Loucy (cell line): Measurements from ENCODE around the gene CCDC138.

Experiments
- H2AFZ ChIP-seq: fragments of 200-600 bp; sonication (generic); 2 replicates; pipeline ENCODE4 v1.6.0; 2016; ENCODE audit warnings: antibody characterized with exemption, mild to moderate bottlenecking, low read length, moderate library complexity
- H3F3A ChIP-seq: fragments of 200-600 bp; 2 replicates; pipeline ENCODE4 v1.6.0; 2016; ENCODE audit warnings: antibody characterized with exemption, low read depth, mild to moderate bottlenecking
- H3K27me3 ChIP-seq: fragments of 200-600 bp; sonication (generic); 2 replicates; pipeline ENCODE4 v1.6.1; 2014; ENCODE audit warnings: low read length, mild to moderate bottlenecking; ENCODE audit not compliant: insufficient read depth, poor library complexity, severe bottlenecking
- H3K36me3 ChIP-seq: fragments of 200-600 bp; sonication (generic); 2 replicates; pipeline ENCODE4 v1.6.1; 2016; ENCODE audit warnings: low read length; ENCODE audit not compliant: insufficient read depth
- H3K4me1 ChIP-seq: fragments of 200-600 bp; sonication (generic); 2 replicates; pipeline ENCODE4 v1.5.1; 2014; ENCODE audit warnings: low read length, mild to moderate bottlenecking; ENCODE audit not compliant: insufficient read depth, poor library complexity, severe bottlenecking
- H3K4me2 ChIP-seq: fragments of 200-600 bp; sonication (generic); 2 replicates; pipeline ENCODE4 v1.6.0; 2014; ENCODE audit warnings: antibody characterized with exemption, low read length, low read depth, mild to moderate bottlenecking; ENCODE audit not compliant: poor library complexity, severe bottlenecking
- H3K4me3 ChIP-seq: fragments of 200-600 bp; sonication (generic); 2 replicates; pipeline ENCODE4 v1.5.1; 2014; ENCODE audit warnings: low read length, mild to moderate bottlenecking, mixed read lengths; ENCODE audit not compliant: poor library complexity, severe bottlenecking
- H3K79me2 ChIP-seq: fragments of 200-600 bp; sonication (generic); 2 replicates; pipeline ENCODE4 v1.6.1; 2014; ENCODE audit warnings: low read length; ENCODE audit not compliant: insufficient read depth
- H3K9ac ChIP-seq: fragments of 200-600 bp; sonication (generic); 2 replicates; pipeline ENCODE4 v1.6.0; 2014; ENCODE audit warnings: mild to moderate bottlenecking, low read depth, low read length, moderate library complexity; ENCODE audit not compliant: poor library complexity, severe bottlenecking
- H3K9me2 ChIP-seq: fragments of 200-600 bp; sonication (generic); replicated peaks from 2 replicates; pipeline ENCODE4 v1.6.1; 2016; ENCODE audit warnings: low read depth, low read length, mixed read lengths
- H3K9me3 ChIP-seq: fragments of 200-600 bp; sonication (generic); 2 replicates; pipeline ENCODE4 v1.6.1; 2014; ENCODE audit warnings: mild to moderate bottlenecking, antibody characterized with exemption, low read length, low read depth; ENCODE audit not compliant: insufficient read depth
- H4K20me1 ChIP-seq: fragments of 200-600 bp; sonication (generic); 2 replicates; pipeline ENCODE4 v1.6.0; 2014; ENCODE audit warnings: antibody characterized with exemption, low read length, mild to moderate bottlenecking; ENCODE audit not compliant: insufficient read depth, poor library complexity, severe bottlenecking
- EZH2phosphoT487 ChIP-seq: fragments of 200-600 bp; IDR thresholded peaks from 2 replicates; pipeline ENCODE4 v1.6.1; 2018; ENCODE audit warnings: antibody characterized with exemption, mild to moderate bottlenecking, moderate library complexity, borderline replicate concordance
- TF ChIP-seq, protein P1 (sequence below): fragments of 200-600 bp; sonication (generic); conservative IDR thresholded peaks from 2 replicates; pipeline ENCODE4 v1.5.1; 2014; ENCODE audit warnings: mild to moderate bottlenecking, antibody characterized with exemption, low read length

Gene CCDC138

DNA sequence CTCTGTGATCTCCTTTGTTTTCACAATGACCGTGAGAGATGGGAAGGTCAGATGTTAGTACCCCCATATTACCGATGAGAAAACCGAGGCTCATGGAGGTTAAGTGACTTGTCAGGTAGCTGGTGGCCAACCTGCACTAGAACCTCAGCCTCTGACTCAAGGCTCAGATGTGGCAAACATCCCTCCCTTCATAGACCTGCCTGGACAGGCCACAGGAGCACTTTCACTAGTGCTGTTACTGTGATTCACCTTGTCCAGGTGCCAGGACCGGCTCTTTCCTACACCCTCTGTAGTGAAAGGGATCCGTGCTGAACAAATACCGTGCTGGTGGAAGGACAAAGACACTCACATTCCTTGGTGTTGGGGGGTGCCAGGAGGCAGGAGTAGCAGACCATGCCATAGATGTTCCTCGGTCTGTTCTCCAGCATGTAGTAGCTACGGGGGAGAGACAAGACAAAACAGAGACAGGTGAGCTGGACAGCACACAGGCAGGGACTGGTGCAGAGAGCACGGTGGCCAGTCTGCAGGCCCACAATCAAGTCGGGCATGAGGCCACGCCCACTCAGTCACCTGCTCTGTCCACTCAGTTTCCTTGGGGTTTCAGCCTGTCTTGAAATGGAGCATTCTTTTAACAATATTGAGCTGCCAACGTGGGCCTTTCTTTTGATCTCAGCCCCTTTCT is 136.6 kb downstream of the CCDC138 start:
- no peaks in the 10 kb centered on the region for H3K27me3 ChIP-seq
- H3K9me2 ChIP-seq: no peaks in the 10 kb centered on the region
- H3K9me3 ChIP-seq: no peaks in the 10 kb centered on the region
- H3K9ac ChIP-seq: no peak overlapping the region
- no peak overlapping the region for H3K4me3 ChIP-seq
- TF ChIP-seq, protein P1, sequence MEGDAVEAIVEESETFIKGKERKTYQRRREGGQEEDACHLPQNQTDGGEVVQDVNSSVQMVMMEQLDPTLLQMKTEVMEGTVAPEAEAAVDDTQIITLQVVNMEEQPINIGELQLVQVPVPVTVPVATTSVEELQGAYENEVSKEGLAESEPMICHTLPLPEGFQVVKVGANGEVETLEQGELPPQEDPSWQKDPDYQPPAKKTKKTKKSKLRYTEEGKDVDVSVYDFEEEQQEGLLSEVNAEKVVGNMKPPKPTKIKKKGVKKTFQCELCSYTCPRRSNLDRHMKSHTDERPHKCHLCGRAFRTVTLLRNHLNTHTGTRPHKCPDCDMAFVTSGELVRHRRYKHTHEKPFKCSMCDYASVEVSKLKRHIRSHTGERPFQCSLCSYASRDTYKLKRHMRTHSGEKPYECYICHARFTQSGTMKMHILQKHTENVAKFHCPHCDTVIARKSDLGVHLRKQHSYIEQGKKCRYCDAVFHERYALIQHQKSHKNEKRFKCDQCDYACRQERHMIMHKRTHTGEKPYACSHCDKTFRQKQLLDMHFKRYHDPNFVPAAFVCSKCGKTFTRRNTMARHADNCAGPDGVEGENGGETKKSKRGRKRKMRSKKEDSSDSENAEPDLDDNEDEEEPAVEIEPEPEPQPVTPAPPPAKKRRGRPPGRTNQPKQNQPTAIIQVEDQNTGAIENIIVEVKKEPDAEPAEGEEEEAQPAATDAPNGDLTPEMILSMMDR: no peak
- no peak for TF ChIP-seq EZH2phosphoT487
- H3K4me2 ChIP-seq: no peak overlapping the region
- no peaks in the 10 kb centered on the region for H3F3A ChIP-seq
- no peak overlapping the region for H2AFZ ChIP-seq
- no peaks in the 10 kb centered on the region for H3K4me1 ChIP-seq
- H3K79me2 ChIP-seq: no peaks in the 10 kb centered on the region
- H4K20me1 ChIP-seq: no peaks in the 10 kb centered on the region
- H3K36me3 ChIP-seq: no peaks in the 10 kb centered on the region

DNA sequence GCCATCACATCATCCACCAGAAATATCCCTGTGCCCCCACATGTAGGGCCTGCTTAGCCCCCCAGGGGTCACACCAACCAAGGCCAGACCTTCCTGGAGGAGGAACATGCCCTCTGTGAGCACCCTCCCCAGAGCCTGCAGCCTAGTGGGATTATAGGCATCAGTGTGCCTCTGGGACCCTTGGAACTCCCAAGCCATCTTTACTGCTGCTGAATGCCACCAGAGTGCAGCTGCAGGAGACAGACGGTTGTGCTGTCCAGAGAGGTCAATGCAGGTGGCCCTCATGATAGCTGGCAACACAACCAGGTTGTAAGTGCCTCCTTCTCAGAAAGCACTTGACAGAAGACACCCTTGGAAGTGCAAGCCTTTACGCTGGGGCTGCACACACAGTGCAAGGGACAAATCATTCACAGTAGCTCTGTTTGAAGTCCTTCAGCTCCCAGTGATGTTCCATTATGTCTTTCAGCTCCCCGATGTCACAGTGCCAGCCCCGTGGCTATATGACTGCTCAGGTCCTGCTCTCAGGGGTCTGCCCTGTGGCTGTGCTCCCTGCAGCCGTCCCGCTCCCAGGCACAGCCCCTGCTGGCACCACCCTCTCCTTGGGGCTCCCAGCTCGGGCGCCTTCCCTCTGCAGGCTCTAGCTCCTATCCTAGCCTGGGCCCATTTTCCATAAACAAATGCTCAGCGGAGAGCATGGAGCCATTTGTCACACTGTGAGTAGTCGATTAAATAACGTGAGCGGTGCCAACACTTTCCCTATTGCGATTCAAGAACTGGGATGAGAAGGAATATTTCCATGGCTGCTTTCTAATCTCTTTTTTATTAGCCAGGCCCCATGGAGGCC is 137.4 kb downstream of the CCDC138 start:
- H3F3A ChIP-seq: no peaks in the 10 kb centered on the region
- no peaks in the 10 kb centered on the region for H3K9me3 ChIP-seq
- H3K4me2 ChIP-seq: no peak overlapping the region
- no peaks in the 10 kb centered on the region for H3K79me2 ChIP-seq
- H3K9ac ChIP-seq: no peak overlapping the region
- H2AFZ ChIP-seq: no peak overlapping the region
- no peaks in the 10 kb centered on the region for H3K27me3 ChIP-seq
- H3K4me1 ChIP-seq: no peaks in the 10 kb centered on the region
- H3K36me3 ChIP-seq: no peaks in the 10 kb centered on the region
- TF ChIP-seq, protein P1: no peak
- TF ChIP-seq EZH2phosphoT487: no peak
- H3K9me2 ChIP-seq: no peaks in the 10 kb centered on the region
- no peaks in the 10 kb centered on the region for H4K20me1 ChIP-seq
- H3K4me3 ChIP-seq: no peak overlapping the region

DNA sequence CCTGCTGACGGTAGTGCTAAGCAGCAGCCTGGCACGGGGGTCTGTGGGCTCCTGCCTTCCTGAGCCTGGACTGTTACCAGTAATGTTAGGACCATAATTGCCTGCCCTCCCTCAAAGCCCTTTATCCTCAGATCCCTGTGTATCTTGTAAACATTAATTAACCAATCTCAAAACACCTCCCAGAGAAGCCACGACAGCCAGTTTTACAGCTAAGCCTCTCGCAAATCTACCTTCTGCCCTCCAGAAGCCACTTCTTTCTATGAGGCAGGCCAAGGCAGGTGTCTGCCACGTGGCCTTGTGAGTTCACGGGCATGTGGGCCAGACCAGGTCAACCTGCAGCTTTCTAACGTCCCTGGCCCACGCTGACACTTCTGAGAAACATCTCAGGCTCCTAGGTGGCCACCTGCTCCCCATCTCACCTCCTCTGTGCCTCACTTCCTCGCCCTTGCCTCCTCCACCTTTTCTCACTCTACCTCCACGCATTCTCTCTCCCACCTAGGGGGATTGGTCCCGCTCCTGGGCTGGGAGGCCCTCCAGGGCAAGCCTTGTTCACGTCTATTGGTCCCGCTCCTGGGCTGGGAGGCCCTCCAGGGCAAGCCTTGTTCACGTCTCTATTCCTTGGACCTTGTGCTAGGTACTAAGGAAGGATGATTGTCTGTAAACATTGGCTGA is 138.1 kb downstream of the CCDC138 start:
- TF ChIP-seq EZH2phosphoT487: no peak
- TF ChIP-seq, protein P1: no peak
- H2AFZ ChIP-seq: no peak overlapping the region

More for the DNA sequence above, 138.1 kb downstream of the CCDC138 start:
- H3K36me3 ChIP-seq: no peaks in the 10 kb centered on the region
- H3K27me3 ChIP-seq: no peaks in the 10 kb centered on the region
- no peak overlapping the region for H3K4me2 ChIP-seq
- no peaks in the 10 kb centered on the region for H3K4me1 ChIP-seq
- no peaks in the 10 kb centered on the region for H4K20me1 ChIP-seq
- no peaks in the 10 kb centered on the region for H3K79me2 ChIP-seq
- H3F3A ChIP-seq: no peaks in the 10 kb centered on the region
- no peaks in the 10 kb centered on the region for H3K9me3 ChIP-seq
- H3K9me2 ChIP-seq: no peaks in the 10 kb centered on the region
- H3K4me3 ChIP-seq: no peak overlapping the region
- no peak overlapping the region for H3K9ac ChIP-seq
